HCT116 (cell line): ENCODE data around the gene TMC6. TPM values are rescaled to one million over a fixed set of nuclear protein-coding genes. Genes with fewer than 3 reads are reported as not detected.

Source experiments
- ATAC-seq: fragments of 200-7000 bp; cut with Tn5 transposase; 2 replicates; pipeline ENCODE4 v1.9.1; 2020; ENCODE audit warnings: mild to moderate bottlenecking, moderate library complexity
- BruUV-seq: library from RNA; stranded (reverse); fragments of 400-500 nt; replicated peaks from 2 replicates; lab custom pipeline; 2021; lab: Mats Ljungman, UMichigan
- CTCF ChIA-PET: fragments of 300-600 bp; sonication (Branson Sonifier 250); formaldehyde crosslinking; loops from one replicate; lab custom pipeline; 2021; ENCODE audit warnings: antibody characterized with exemption; lab: Charles Lee
- POLR2A ChIA-PET: fragments of 300-600, 350-600 bp; sonication (Branson Sonifier 250); formaldehyde crosslinking; loops from one replicate; lab custom pipeline; 2021; ENCODE audit warnings: antibody characterized with exemption; lab: Charles Lee
- RAD21 ChIA-PET, 2 experiments: fragments of 300-600 bp; sonication (Branson Sonifier 250); formaldehyde crosslinking; loops; one replicate each; lab custom pipeline; 2023; ENCODE audit warnings: low total read pairs in 2 of 2; ENCODE audit not compliant: uncharacterized antibody in 2 of 2, unreplicated experiment in 2 of 2, low non-redundant PET in 1 of 2; lab: Charles Lee
- DNase-seq: peaks from one replicate; pipeline ENCODE4 v3.0.0-alpha.2; 2010; ENCODE audit warnings: low read depth, low spot score
- H2AFZ ChIP-seq: fragments of 200-600 bp; shearing (Covaris generic), sonication (generic); 2 replicates; pipeline ENCODE4 v1.6.1; 2017; ENCODE audit warnings: low read depth, mixed run types, mixed read lengths, antibody characterized with exemption, low read length; ENCODE audit not compliant: poor library complexity, severe bottlenecking
- H3K27ac ChIP-seq: 2 replicates; pipeline ENCODE4 v1.5.1; 2012; ENCODE audit warnings: low read depth, low read length
- H3K27me3 ChIP-seq: fragments of 200-600 bp; sonication (generic); 2 replicates; pipeline ENCODE4 v1.6.1; 2016; ENCODE audit warnings: mixed run types, low read length, mixed read lengths; ENCODE audit not compliant: insufficient read depth
- H3K36me3 ChIP-seq, 2 experiments: fragments of 200-500 bp in 1 of 2; fragments of 200-600 bp in 1 of 2; sonication (Bioruptor generic) in 1 of 2; sonication (generic) in 1 of 2; 2 replicates each; pipeline versions ENCODE4 v1.5.1 to v1.6.1; 2014 to 2016; ENCODE audit warnings: low read length in 2 of 2, inconsistent platforms in 1 of 2, mixed read lengths in 1 of 2, mixed run types in 1 of 2; ENCODE audit not compliant: insufficient read depth in 2 of 2, control insufficient read depth in 1 of 2
- H3K4me1 ChIP-seq, 2 experiments: fragments of 200-600 bp in 1 of 2; sonication (generic) in 1 of 2; 2 replicates each; pipeline versions ENCODE4 v1.5.1 to v1.6.1; 2012 to 2017; ENCODE audit warnings: low read length in 2 of 2, inconsistent platforms in 1 of 2, mild to moderate bottlenecking in 1 of 2, mixed read lengths in 1 of 2, mixed run types in 1 of 2, moderate library complexity in 1 of 2; ENCODE audit not compliant: insufficient read depth in 2 of 2, control insufficient read depth in 1 of 2
- H3K4me2 ChIP-seq: fragments of 200-600 bp; sonication (generic); 2 replicates; pipeline ENCODE4 v1.6.1; 2017; ENCODE audit warnings: mixed run types, low read length, mixed read lengths
- H3K4me3 ChIP-seq, 2 experiments: fragments of 200-600 bp in 1 of 2; sonication (generic) in 1 of 2; replicated peaks in 1 of 2; 2 replicates each; pipeline ENCODE4 v1.5.1; 2011 to 2016; ENCODE audit warnings: low read length in 2 of 2, control low read depth in 1 of 2, low read depth in 1 of 2, mild to moderate bottlenecking in 1 of 2, mixed read lengths in 1 of 2, mixed run types in 1 of 2
- H3K79me2 ChIP-seq: fragments of 200-600 bp; sonication (generic); 2 replicates; pipeline ENCODE4 v1.6.1; 2017; ENCODE audit warnings: mild to moderate bottlenecking, mixed run types, low read length, moderate library complexity, mixed read lengths; ENCODE audit not compliant: insufficient read depth
- H3K9ac ChIP-seq: fragments of 200-600 bp; sonication (generic); 2 replicates; pipeline ENCODE4 v1.6.1; 2016; ENCODE audit warnings: low read length, mixed read lengths
- H3K9me2 ChIP-seq: fragments of 200-600 bp; sonication (generic), shearing (Covaris generic); 2 replicates; pipeline ENCODE4 v1.6.1; 2017; ENCODE audit warnings: mixed run types, mild to moderate bottlenecking, moderate library complexity; ENCODE audit not compliant: insufficient read depth
- H3K9me3 ChIP-seq, 2 experiments: fragments of 200-500 bp in 1 of 2; fragments of 200-600 bp in 1 of 2; sonication (Bioruptor generic) in 1 of 2; sonication (generic) in 1 of 2; 2 replicates each; pipeline ENCODE4 v1.6.1; 2014 to 2017; ENCODE audit warnings: low read length in 2 of 2, mixed read lengths in 2 of 2, inconsistent platforms in 1 of 2, low read depth in 1 of 2, mild to moderate bottlenecking in 1 of 2, mixed run types in 1 of 2, moderate library complexity in 1 of 2; ENCODE audit not compliant: control insufficient read depth in 1 of 2, insufficient read depth in 1 of 2
- H4K20me1 ChIP-seq: fragments of 200-600 bp; sonication (generic), shearing (Covaris generic); 2 replicates; pipeline ENCODE4 v1.6.1; 2017; ENCODE audit warnings: mixed run types, mild to moderate bottlenecking, moderate library complexity; ENCODE audit not compliant: insufficient read depth
- ATF3 ChIP-seq: IDR thresholded peaks from 2 replicates; pipeline ENCODE4 v1.6.1; 2012
- ELF1 ChIP-seq: IDR thresholded peaks from 2 replicates; pipeline ENCODE4 v1.6.1; 2012; ENCODE audit warnings: low read depth, borderline replicate concordance
- EZH2 ChIP-seq: fragments of 200-600 bp; sonication (generic); IDR thresholded peaks from 2 replicates; pipeline ENCODE4 v1.6.1; 2017; ENCODE audit warnings: antibody characterized with exemption, mixed run types
- POLR2A ChIP-seq: IDR thresholded peaks from 2 replicates; pipeline ENCODE4 v1.7.0; 2011; ENCODE audit warnings: borderline replicate concordance; ENCODE audit not compliant: insufficient read depth, insufficient read length; ENCODE audit errors: extremely low read depth
- SIN3A ChIP-seq: IDR thresholded peaks from 2 replicates; pipeline ENCODE4 v1.6.1; 2012; ENCODE audit warnings: low read depth
- SRF ChIP-seq: IDR thresholded peaks from 2 replicates; pipeline ENCODE4 v1.6.1; 2012; ENCODE audit warnings: low read depth
- ZBTB33 ChIP-seq: IDR thresholded peaks from 2 replicates; pipeline ENCODE4 v1.6.1; 2011; ENCODE audit warnings: mild to moderate bottlenecking, low read length, moderate library complexity; ENCODE audit not compliant: insufficient replicate concordance; ENCODE audit errors: extremely low read depth
- intact Hi-C: fragments of 100-400 bp; cut with micrococcal nuclease; formaldehyde crosslinking; loops from 2 replicates; pipeline ENCODE4 v1.10.0; 2022
- total RNA-seq: library from RNA; stranded (reverse); gene quantifications from one replicate; pipeline ENCODE4 v1.2.1, GENCODE V29; 2021; ENCODE audit not compliant: unreplicated experiment

Gene TMC6
- total RNA-seq, 1 experiment from 2014 or later, result 142 TPM

GRCh38 chr17:78109489-78109761 lies 19.1 kb downstream of the TMC6 start:
- Histone ChIP-seq H3K4me2 (no peak overlapping the region), H3K79me2 (no peaks in the 10 kb centered on the region), H3K4me1 (peaks cover 0 to 4% of the 10 kb centered on the region in 2 experiments; a peak in 1 of 4 replicates), H3K4me3 (no peak overlapping the region), H3K9me3 (no peaks in the 10 kb centered on the region), H3K27ac (no peak overlapping the region), H4K20me1 (no peaks in the 10 kb centered on the region), H2AFZ (no peak overlapping the region), H3K9me2 (no peaks in the 10 kb centered on the region), H3K36me3 (no peaks in the 10 kb centered on the region; a peak in 1 of 4 replicates), H3K9ac (no peak overlapping the region), H3K27me3 (no peaks in the 10 kb centered on the region)
- intact Hi-C loops, result no loop called here
- CTCF ChIA-PET, result interaction anchor here (1.2 to 2.3 kb wide), 2 partner anchors 28 to 141 kb away, joined by 3 to 10 read pairs; no protein-coding TSS in a partner anchor
- no TSS peak for BruUV-seq
- TF ChIP-seq SIN3A, result no peak
- no peak for TF ChIP-seq ZBTB33
- no peak for TF ChIP-seq POLR2A
- TF ChIP-seq SRF, result no peak
- TF ChIP-seq ATF3, result no peak
- no peak for TF ChIP-seq ELF1
- TF ChIP-seq EZH2, result no peak
- POLR2A ChIA-PET, result no interaction called here
- ATAC-seq (no peak), DNase-seq (no peak)
- RAD21 ChIA-PET, result no interaction called here
